ENCODE measurements around the gene TRIM69. TPM values are rescaled to one million over a fixed set of nuclear protein-coding genes. Genes with fewer than 3 reads are reported as not detected.

TRIM69 gene
- total RNA-seq, 1 donor from 2014 or later, result 37.2 TPM

DNA sequence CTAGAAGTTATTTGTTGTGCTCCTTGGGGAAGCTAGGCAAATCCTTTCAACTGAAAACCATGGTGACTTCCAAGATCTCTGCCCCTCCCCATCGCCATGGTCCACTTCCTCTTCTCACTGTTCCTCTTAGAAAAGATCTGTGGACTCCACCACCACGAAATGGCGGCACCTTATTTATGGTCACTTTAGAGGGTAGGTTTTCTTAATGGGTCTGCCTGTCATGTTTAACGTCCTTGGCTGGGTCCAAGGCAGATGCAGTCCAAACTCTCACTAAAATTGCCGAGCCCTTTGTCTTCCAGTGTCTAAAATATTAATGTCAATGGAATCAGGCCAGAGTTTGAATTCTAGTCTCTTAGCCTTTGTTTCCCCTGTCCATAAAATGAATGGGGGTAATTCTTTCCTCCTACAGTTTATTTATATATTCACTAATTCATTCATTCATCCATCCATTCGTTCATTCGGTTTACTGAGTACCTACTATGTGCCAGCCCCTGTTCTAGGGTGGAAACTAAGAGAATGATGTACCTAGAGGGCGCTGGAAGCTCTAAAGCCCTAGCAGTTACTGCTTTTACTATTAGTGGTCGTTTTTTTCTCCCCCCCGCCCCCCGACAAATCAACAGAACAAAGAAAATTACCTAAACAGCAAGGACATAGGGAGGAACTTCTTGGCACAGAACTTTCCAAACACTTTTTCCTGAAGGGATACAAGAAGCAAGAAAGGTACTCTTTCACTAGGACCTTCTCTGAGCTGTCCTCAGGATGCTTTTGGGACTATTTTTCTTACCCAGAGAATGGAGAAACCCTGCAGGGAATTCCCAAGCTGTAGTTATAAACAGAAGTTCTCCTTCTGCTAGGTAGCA, 25.9 kb upstream of the TRIM69 start:
- Histone ChIP-seq H3K27ac (ENCODE audit: low read depth, low read length) (peak overlapping the region; percentile 98), H2AFZ (ENCODE audit: low read depth, low read length) (peak overlapping the region; percentile 73), H3K36me3 (ENCODE audit: insufficient read depth, low read length) (peaks cover 3% of the 10 kb centered on the region), H3K4me3 (ENCODE audit: insufficient read depth, low read depth, low read length) (peak overlapping the region; percentile 93), H3K27me3 (ENCODE audit: insufficient read depth, low read length) (no peaks in the 10 kb centered on the region), H3K9ac (ENCODE audit: low read length) (peak overlapping the region; percentile 100), H4K20me1 (ENCODE audit: insufficient read depth, low read length) (peaks cover 36% of the 10 kb centered on the region), H3K4me1 (ENCODE audit: insufficient read depth, low read length) (peaks cover 9% of the 10 kb centered on the region), H3K79me2 (ENCODE audit: insufficient read depth, low read length) (peaks cover 42% of the 10 kb centered on the region), H3K9me3 (ENCODE audit: insufficient read depth, low read depth, low read length) (no peaks in the 10 kb centered on the region), H3K4me2 (ENCODE audit: low read length) (peak overlapping the region; percentile 89)
- no peaks in the 10 kb centered on the region for H3K27me3 Mint-ChIP-seq (ENCODE audit: low read depth, unreplicated experiment)
- H3K36me3 Mint-ChIP-seq (ENCODE audit: low read depth, unreplicated experiment), result peaks cover 4% of the 10 kb centered on the region
- peak overlapping the region; percentile 99 for H3K27ac Mint-ChIP-seq (ENCODE audit: unreplicated experiment)
- FAIRE-seq (no peak), DNase-seq (ENCODE audit: low read depth) (peak; percentile 22)
- TF ChIP-seq, protein P1, sequence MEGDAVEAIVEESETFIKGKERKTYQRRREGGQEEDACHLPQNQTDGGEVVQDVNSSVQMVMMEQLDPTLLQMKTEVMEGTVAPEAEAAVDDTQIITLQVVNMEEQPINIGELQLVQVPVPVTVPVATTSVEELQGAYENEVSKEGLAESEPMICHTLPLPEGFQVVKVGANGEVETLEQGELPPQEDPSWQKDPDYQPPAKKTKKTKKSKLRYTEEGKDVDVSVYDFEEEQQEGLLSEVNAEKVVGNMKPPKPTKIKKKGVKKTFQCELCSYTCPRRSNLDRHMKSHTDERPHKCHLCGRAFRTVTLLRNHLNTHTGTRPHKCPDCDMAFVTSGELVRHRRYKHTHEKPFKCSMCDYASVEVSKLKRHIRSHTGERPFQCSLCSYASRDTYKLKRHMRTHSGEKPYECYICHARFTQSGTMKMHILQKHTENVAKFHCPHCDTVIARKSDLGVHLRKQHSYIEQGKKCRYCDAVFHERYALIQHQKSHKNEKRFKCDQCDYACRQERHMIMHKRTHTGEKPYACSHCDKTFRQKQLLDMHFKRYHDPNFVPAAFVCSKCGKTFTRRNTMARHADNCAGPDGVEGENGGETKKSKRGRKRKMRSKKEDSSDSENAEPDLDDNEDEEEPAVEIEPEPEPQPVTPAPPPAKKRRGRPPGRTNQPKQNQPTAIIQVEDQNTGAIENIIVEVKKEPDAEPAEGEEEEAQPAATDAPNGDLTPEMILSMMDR (IDR thresholded peaks at IDR 0.05; ENCODE audit: insufficient read depth, low read depth, low read length), result peak; percentile 26
- TF ChIP-seq EZH2 (IDR thresholded peaks at IDR 0.05; ENCODE audit: insufficient read depth, low read length), result no peak
- peak overlapping the region; percentile 96 for H3K4me3 Mint-ChIP-seq (ENCODE audit: unreplicated experiment)
- H3K9me3 Mint-ChIP-seq (ENCODE audit: unreplicated experiment), result no peaks in the 10 kb centered on the region
- H3K4me1 Mint-ChIP-seq (ENCODE audit: low read depth, unreplicated experiment), result peaks cover 5% of the 10 kb centered on the region

DNA sequence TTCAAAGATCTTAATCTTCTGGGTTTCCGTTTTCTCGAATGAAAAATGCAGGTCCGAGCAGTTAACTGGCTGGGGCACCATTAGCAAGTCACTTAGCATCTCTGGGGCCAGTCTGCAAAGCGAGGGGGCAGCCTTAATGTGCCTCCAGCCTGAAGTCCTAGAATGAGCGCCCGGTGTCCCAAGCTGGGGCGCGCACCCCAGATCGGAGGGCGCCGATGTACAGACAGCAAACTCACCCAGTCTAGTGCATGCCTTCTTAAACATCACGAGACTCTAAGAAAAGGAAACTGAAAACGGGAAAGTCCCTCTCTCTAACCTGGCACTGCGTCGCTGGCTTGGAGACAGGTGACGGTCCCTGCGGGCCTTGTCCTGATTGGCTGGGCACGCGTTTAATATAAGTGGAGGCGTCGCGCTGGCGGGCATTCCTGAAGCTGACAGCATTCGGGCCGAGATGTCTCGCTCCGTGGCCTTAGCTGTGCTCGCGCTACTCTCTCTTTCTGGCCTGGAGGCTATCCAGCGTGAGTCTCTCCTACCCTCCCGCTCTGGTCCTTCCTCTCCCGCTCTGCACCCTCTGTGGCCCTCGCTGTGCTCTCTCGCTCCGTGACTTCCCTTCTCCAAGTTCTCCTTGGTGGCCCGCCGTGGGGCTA, 25.1 kb upstream of the TRIM69 start, which contains the start of the genes B2M and PATL2:
Gene B2M, plus strand, starts transcription at position 422 of the 647 bp plus-strand sequence. Its CDS starts 30 bp downstream, at position 452.
Gene PATL2, minus strand, starts transcription at position 228 of the 647 bp plus-strand sequence. CDS start 34,833 bp downstream, outside the sequence.
- Mint-ChIP-seq H3K27ac (ENCODE audit: unreplicated experiment) (peak within 1 kb of the TSS; percentile 99), H3K9me3 (ENCODE audit: unreplicated experiment) (no peaks in the 10 kb centered on the region), H3K4me3 (ENCODE audit: unreplicated experiment) (peak within 1 kb of the TSS; percentile 96), H3K27me3 (ENCODE audit: low read depth, unreplicated experiment) (no peaks in the 10 kb centered on the region), H3K4me1 (ENCODE audit: low read depth, unreplicated experiment) (peaks cover 7% of the 10 kb centered on the region), H3K36me3 (ENCODE audit: low read depth, unreplicated experiment) (peaks cover 4% of the 10 kb centered on the region)
- Histone ChIP-seq H3K9ac (ENCODE audit: low read length) (peak within 1 kb of the TSS; percentile 100), H3K4me3 (ENCODE audit: insufficient read depth, low read depth, low read length) (peak within 1 kb of the TSS; percentile 93), H2AFZ (ENCODE audit: low read depth, low read length) (peak within 1 kb of the TSS; percentile 73), H3K27me3 (ENCODE audit: insufficient read depth, low read length) (no peaks in the 10 kb centered on the region), H3K4me2 (ENCODE audit: low read length) (peak within 1 kb of the TSS; percentile 89), H3K27ac (ENCODE audit: low read depth, low read length) (peak within 1 kb of the TSS; percentile 98), H3K4me1 (ENCODE audit: insufficient read depth, low read length) (peaks cover 9% of the 10 kb centered on the region), H3K9me3 (ENCODE audit: insufficient read depth, low read depth, low read length) (no peaks in the 10 kb centered on the region), H4K20me1 (ENCODE audit: insufficient read depth, low read length) (peaks cover 43% of the 10 kb centered on the region), H3K79me2 (ENCODE audit: insufficient read depth, low read length) (peaks cover 46% of the 10 kb centered on the region), H3K36me3 (ENCODE audit: insufficient read depth, low read length) (peaks cover 11% of the 10 kb centered on the region)
- FAIRE-seq (peak; percentile 5), DNase-seq (ENCODE audit: low read depth) (peak; percentile 86)
- no peak for TF ChIP-seq EZH2 (IDR thresholded peaks at IDR 0.05; ENCODE audit: insufficient read depth, low read length)

DNA sequence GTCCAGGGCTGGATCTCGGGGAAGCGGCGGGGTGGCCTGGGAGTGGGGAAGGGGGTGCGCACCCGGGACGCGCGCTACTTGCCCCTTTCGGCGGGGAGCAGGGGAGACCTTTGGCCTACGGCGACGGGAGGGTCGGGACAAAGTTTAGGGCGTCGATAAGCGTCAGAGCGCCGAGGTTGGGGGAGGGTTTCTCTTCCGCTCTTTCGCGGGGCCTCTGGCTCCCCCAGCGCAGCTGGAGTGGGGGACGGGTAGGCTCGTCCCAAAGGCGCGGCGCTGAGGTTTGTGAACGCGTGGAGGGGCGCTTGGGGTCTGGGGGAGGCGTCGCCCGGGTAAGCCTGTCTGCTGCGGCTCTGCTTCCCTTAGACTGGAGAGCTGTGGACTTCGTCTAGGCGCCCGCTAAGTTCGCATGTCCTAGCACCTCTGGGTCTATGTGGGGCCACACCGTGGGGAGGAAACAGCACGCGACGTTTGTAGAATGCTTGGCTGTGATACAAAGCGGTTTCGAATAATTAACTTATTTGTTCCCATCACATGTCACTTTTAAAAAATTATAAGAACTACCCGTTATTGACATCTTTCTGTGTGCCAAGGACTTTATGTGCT, 24.5 kb upstream of the TRIM69 start:
- peak overlapping the region; percentile 96 for H3K4me3 Mint-ChIP-seq (ENCODE audit: unreplicated experiment)
- Histone ChIP-seq H3K27ac (ENCODE audit: low read depth, low read length) (peak overlapping the region; percentile 98), H3K36me3 (ENCODE audit: insufficient read depth, low read length) (peaks cover 17% of the 10 kb centered on the region), H3K4me1 (ENCODE audit: insufficient read depth, low read length) (peaks cover 9% of the 10 kb centered on the region), H3K4me2 (ENCODE audit: low read length) (peak overlapping the region; percentile 89), H3K9me3 (ENCODE audit: insufficient read depth, low read depth, low read length) (no peaks in the 10 kb centered on the region), H3K79me2 (ENCODE audit: insufficient read depth, low read length) (peaks cover 46% of the 10 kb centered on the region), H3K27me3 (ENCODE audit: insufficient read depth, low read length) (no peaks in the 10 kb centered on the region), H2AFZ (ENCODE audit: low read depth, low read length) (peak overlapping the region; percentile 73), H3K9ac (ENCODE audit: low read length) (peak overlapping the region; percentile 100), H4K20me1 (ENCODE audit: insufficient read depth, low read length) (peaks cover 50% of the 10 kb centered on the region), H3K4me3 (ENCODE audit: insufficient read depth, low read depth, low read length) (peak overlapping the region; percentile 93)
- peaks cover 7% of the 10 kb centered on the region for H3K4me1 Mint-ChIP-seq (ENCODE audit: low read depth, unreplicated experiment)
- H3K36me3 Mint-ChIP-seq (ENCODE audit: low read depth, unreplicated experiment), result peaks cover 4% of the 10 kb centered on the region
- FAIRE-seq, result no peak
- no peaks in the 10 kb centered on the region for H3K9me3 Mint-ChIP-seq (ENCODE audit: unreplicated experiment)
- TF ChIP-seq EZH2 (IDR thresholded peaks at IDR 0.05; ENCODE audit: insufficient read depth, low read length), result no peak
- TF ChIP-seq, protein P1 (IDR thresholded peaks at IDR 0.05; ENCODE audit: insufficient read depth, low read depth, low read length), result no peak
- H3K27ac Mint-ChIP-seq (ENCODE audit: unreplicated experiment), result peak overlapping the region; percentile 99
- DNase-seq (ENCODE audit: low read depth), result peak; percentile 11
- no peaks in the 10 kb centered on the region for H3K27me3 Mint-ChIP-seq (ENCODE audit: low read depth, unreplicated experiment)

Measured in astrocyte (in vitro differentiated cells and primary cell).